HUDEP-2 (cell line): ENCODE measurements around the gene TTLL3.
A peak's percentile ranks its signal among the peaks of the same experiment; 100 is the strongest.
"Not testable (repeated sequence)": the region's sequence is repeated elsewhere in the genome, so short reads cannot be mapped to it uniquely, and the experiment has no call there.

ENCODE experiments used
- DNase-seq, 76 experiments: peaks; one replicate each; lab custom pipeline; 2025; ENCODE audit not compliant: unreplicated experiment in 76 of 76; lab: John Stamatoyannopoulos, UW

TTLL3 gene

GRCh38 chr3:9809615-9810432 is at the start of gene TTLL3:
TTLL3 (plus strand) TSS chr3:9810262; CDS start chr3:9810662, 400 bp downstream.
- peak in 46 of 76 experiments; percentile 6 to 65 (median 30) for DNase-seq

- DNase-seq: no peak
Measured at GRCh38 chr3:9760779-9761505, 49.1 kb upstream of the TTLL3 start.

- no peak for DNase-seq
Measured at GRCh38 chr3:9761919-9762318, 48.1 kb upstream of the TTLL3 start.

GRCh38 chr3:9762871-9763270 is 47.2 kb upstream of the TTLL3 start:
- no peak for DNase-seq

- DNase-seq: no peak
Measured at GRCh38 chr3:9765865-9766264, 44.2 kb upstream of the TTLL3 start.

GRCh38 chr3:9767418-9767817 is 42.6 kb upstream of the TTLL3 start:
- DNase-seq: no peak

- no peak for DNase-seq
Measured at GRCh38 chr3:9768141-9768775, 41.8 kb upstream of the TTLL3 start.

GRCh38 chr3:9769012-9769411 is 41.0 kb upstream of the TTLL3 start:
- no peak for DNase-seq

GRCh38 chr3:9769426-9770275 is 40.4 kb upstream of the TTLL3 start, which contains the start of gene CAMK1:
CAMK1 (minus strand) TSS chr3:9769947; CDS start chr3:9767749, 2,198 bp downstream.
- DNase-seq: peak in 28 of 76 experiments; percentile 2 to 45 (median 22)

GRCh38 chr3:9770276-9770812 is 39.7 kb upstream of the TTLL3 start:
- DNase-seq: peak in 11 of 76 experiments; percentile 1 to 32 (median 12)

GRCh38 chr3:9771007-9771406 is 39.1 kb upstream of the TTLL3 start:
- DNase-seq: not testable (repeated sequence)

GRCh38 chr3:9776896-9777693 is 33.0 kb upstream of the TTLL3 start:
- peak in 17 of 76 experiments; percentile 3 to 40 (median 21) for DNase-seq

GRCh38 chr3:9777694-9778021 is 32.4 kb upstream of the TTLL3 start:
- no peak for DNase-seq

- DNase-seq: peak in 4 of 76 experiments; percentile 4 to 49 (median 16)
Measured at GRCh38 chr3:9778143-9779074, 31.7 kb upstream of the TTLL3 start.

- no peak for DNase-seq
Measured at GRCh38 chr3:9779075-9779593, 30.9 kb upstream of the TTLL3 start.

GRCh38 chr3:9779721-9780457 is 30.2 kb upstream of the TTLL3 start:
- no peak for DNase-seq

GRCh38 chr3:9780458-9780812 is 29.6 kb upstream of the TTLL3 start:
- DNase-seq: no peak
